Neural crest cell (in vitro differentiated cells): ENCODE data around the gene NHLH2. TPM values are rescaled to one million over a fixed set of nuclear protein-coding genes. Genes with fewer than 3 reads are reported as not detected.

Source experiments
- DNase-seq: peaks from one replicate; pipeline ENCODE4 v3.0.0; 2021; ENCODE audit warnings: low read depth, mixed read lengths, low spot score
- H3K27ac Mint-ChIP-seq: one replicate; pipeline ENCODE4 v1.8.0; 2021; ENCODE audit warnings: mild to moderate bottlenecking, mixed read lengths; ENCODE audit not compliant: unreplicated experiment
- H3K27me3 Mint-ChIP-seq: 2 replicates; pipeline ENCODE4 v1.8.0; 2021; ENCODE audit warnings: low read depth, mild to moderate bottlenecking, mixed read lengths
- H3K36me3 Mint-ChIP-seq: 2 replicates; pipeline ENCODE4 v1.8.0; 2021; ENCODE audit warnings: low read depth, mild to moderate bottlenecking, mixed read lengths
- H3K4me1 Mint-ChIP-seq: 2 replicates; pipeline ENCODE4 v1.8.0; 2021; ENCODE audit warnings: mixed read lengths
- H3K4me3 Mint-ChIP-seq: one replicate; pipeline ENCODE4 v1.8.0; 2021; ENCODE audit warnings: mild to moderate bottlenecking, mixed read lengths
- H3K9me3 Mint-ChIP-seq: 2 replicates; pipeline ENCODE4 v1.8.0; 2021; ENCODE audit warnings: mixed read lengths
- CTCF ChIP-seq: fragments of 200-600 bp; sonication (generic); conservative IDR thresholded peaks from 2 replicates; pipeline ENCODE4 v1.5.0; 2021; ENCODE audit warnings: antibody characterized with exemption, mild to moderate bottlenecking
- total RNA-seq: library from RNA; stranded (reverse); gene quantifications from 2 replicates; pipeline ENCODE4 v1.2.1, GENCODE V29; 2021

The NHLH2 gene
- total RNA-seq, 1 donor from 2014 or later: 8.4 TPM

- Mint-ChIP-seq H3K27ac (no peak overlapping the region), H3K4me3 (no peak overlapping the region), H3K9me3 (no peaks in the 10 kb centered on the region), H3K27me3 (no peaks in the 10 kb centered on the region), H3K4me1 (peaks cover 5% of the 10 kb centered on the region), H3K36me3 (no peaks in the 10 kb centered on the region)
- no peak for DNase-seq
- TF ChIP-seq CTCF: no peak
These were observed 30.3 kb downstream of the NHLH2 start for GRCh38 chr1:115810609-115811008.

GRCh38 chr1:115809847-115810246, 31.1 kb downstream of the NHLH2 start:
- Mint-ChIP-seq H3K4me1 (peaks cover 5% of the 10 kb centered on the region), H3K27me3 (no peaks in the 10 kb centered on the region), H3K9me3 (no peaks in the 10 kb centered on the region), H3K36me3 (no peaks in the 10 kb centered on the region), H3K27ac (no peak overlapping the region), H3K4me3 (no peak overlapping the region)
- no peak for DNase-seq
- TF ChIP-seq CTCF: no peak

- Mint-ChIP-seq H3K4me3 (no peak overlapping the region), H3K4me1 (peaks cover 5% of the 10 kb centered on the region), H3K27ac (no peak overlapping the region), H3K27me3 (no peaks in the 10 kb centered on the region), H3K36me3 (no peaks in the 10 kb centered on the region), H3K9me3 (no peaks in the 10 kb centered on the region)
- no peak for DNase-seq
- no peak for TF ChIP-seq CTCF
These were observed 31.9 kb downstream of the NHLH2 start for GRCh38 chr1:115809076-115809475.

- no peaks in the 10 kb centered on the region for H3K27me3 Mint-ChIP-seq
- H3K4me3 Mint-ChIP-seq: no peak overlapping the region
- H3K4me1 Mint-ChIP-seq: peaks cover 5% of the 10 kb centered on the region
- peak; percentile 61 for DNase-seq
- H3K9me3 Mint-ChIP-seq: peaks cover 2% of the 10 kb centered on the region
- TF ChIP-seq CTCF: peak; percentile 85
- H3K36me3 Mint-ChIP-seq: no peaks in the 10 kb centered on the region
- H3K27ac Mint-ChIP-seq: no peak overlapping the region
These were observed 33.2 kb downstream of the NHLH2 start for GRCh38 chr1:115807723-115808122.

- Mint-ChIP-seq H3K9me3 (peaks cover 2% of the 10 kb centered on the region), H3K27ac (no peak overlapping the region), H3K4me1 (peaks cover 5% of the 10 kb centered on the region), H3K4me3 (no peak overlapping the region), H3K36me3 (no peaks in the 10 kb centered on the region), H3K27me3 (no peaks in the 10 kb centered on the region)
- no peak for DNase-seq
- TF ChIP-seq CTCF: no peak
These were observed 35.3 kb downstream of the NHLH2 start for GRCh38 chr1:115805597-115805996.

- DNase-seq: no peak
- Mint-ChIP-seq H3K4me3 (no peak overlapping the region), H3K4me1 (peaks cover 8% of the 10 kb centered on the region), H3K36me3 (no peaks in the 10 kb centered on the region), H3K9me3 (peaks cover 2% of the 10 kb centered on the region), H3K27me3 (no peaks in the 10 kb centered on the region), H3K27ac (no peak overlapping the region)
- no peak for TF ChIP-seq CTCF
These were observed 38.5 kb downstream of the NHLH2 start for GRCh38 chr1:115802416-115802815.
